ENCODE results near the gene DDX10. TPM values are rescaled to one million over a fixed set of nuclear protein-coding genes. Genes with fewer than 3 reads are reported as not detected.

The DDX10 gene
- total RNA-seq, 4 donors from 2014 or later = 5.5 to 25.0 (median 17.5) TPM

DNA sequence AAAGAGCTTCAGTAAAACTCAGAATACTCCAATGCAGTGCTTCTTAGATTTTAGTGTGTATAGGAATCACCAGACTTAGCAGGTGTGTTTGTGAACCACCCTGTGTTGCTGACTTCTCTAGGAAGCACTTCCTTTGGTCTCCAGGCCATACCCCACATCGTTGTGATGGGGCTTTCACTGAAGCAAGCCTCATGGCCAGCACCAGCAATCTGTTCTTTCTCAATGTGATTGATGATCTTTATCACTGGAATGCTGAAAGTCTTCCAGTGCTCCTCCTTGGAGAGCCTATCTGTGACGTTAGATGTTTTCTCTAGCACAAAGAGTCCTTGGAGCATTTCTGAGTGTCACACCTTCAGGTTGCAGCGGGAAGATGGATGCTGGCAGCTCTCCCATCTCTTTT is 280.5 kb downstream of the DDX10 start:
- H3K9me3 ChIP-seq = no peaks in the 10 kb centered on the region
- DNase-seq = no peak
- H3K36me3 ChIP-seq = peaks cover 0 to 19% (median 0%) of the 10 kb centered on the region in 3 donors
- no peaks in the 10 kb centered on the region for H3K27me3 ChIP-seq
- H3K4me3 ChIP-seq = no peak overlapping the region
- WGBS, 2 donors = 47 to 65% methylated on average over 3 of the region's 3 CpGs
- no peak for TF ChIP-seq CTCF (IDR thresholded peaks at IDR 0.05)
- no peak for TF ChIP-seq POLR2A (IDR thresholded peaks at IDR 0.05)
- intact Hi-C loops (cut with DNase I) = no loop called here
- peaks cover 0 to 8% (median 0%) of the 10 kb centered on the region in 3 donors for H3K4me1 ChIP-seq
- no peak overlapping the region for H3K27ac ChIP-seq

- Histone ChIP-seq H3K27ac (no peak overlapping the region), H3K4me3 (no peak overlapping the region), H3K27me3 (no peaks in the 10 kb centered on the region), H3K36me3 (no peaks in the 10 kb centered on the region), H3K9me3 (no peaks in the 10 kb centered on the region), H3K4me1 (peaks cover 0 to 8% (median 0%) of the 10 kb centered on the region in 3 donors)
- WGBS, 2 donors = 62 to 80% methylated on average over 7 of the region's 7 CpGs
- intact Hi-C loops (cut with DNase I) = no loop called here
- no peak for DNase-seq
- TF ChIP-seq POLR2A (IDR thresholded peaks at IDR 0.05) (no peak), CTCF (IDR thresholded peaks at IDR 0.05) (no peak)
Observed at GRCh38 chr11:108947654-108948570, 283.0 kb downstream of the DDX10 start.

GRCh38 chr11:108958368-108959104 is 293.7 kb downstream of the DDX10 start:
- H3K4me1 ChIP-seq = peaks cover 0 to 18% (median 0%) of the 10 kb centered on the region in 3 donors
- H3K9me3 ChIP-seq = no peaks in the 10 kb centered on the region
- H3K27me3 ChIP-seq = no peaks in the 10 kb centered on the region
- DNase-seq = no peak
- TF ChIP-seq POLR2A (IDR thresholded peaks at IDR 0.05) (no peak), CTCF (IDR thresholded peaks at IDR 0.05) (no peak)
- intact Hi-C loops (cut with DNase I) = no loop called here
- WGBS, 2 donors = 80 to 81% methylated on average over 7 of the region's 7 CpGs
- H3K36me3 ChIP-seq = no peaks in the 10 kb centered on the region
- H3K4me3 ChIP-seq = no peak overlapping the region
- no peak overlapping the region for H3K27ac ChIP-seq

- intact Hi-C loops (cut with DNase I) = no loop called here
- no peak for TF ChIP-seq CTCF (IDR thresholded peaks at IDR 0.05)
- TF ChIP-seq POLR2A (IDR thresholded peaks at IDR 0.05) = no peak
- DNase-seq = no peak
- H3K27ac ChIP-seq = no peak overlapping the region
- H3K4me3 ChIP-seq = no peak overlapping the region
- WGBS, 2 donors = 63 to 70% methylated on average over 4 of the region's 4 CpGs
- H3K9me3 ChIP-seq = no peaks in the 10 kb centered on the region
- no peaks in the 10 kb centered on the region for H3K27me3 ChIP-seq
- no peaks in the 10 kb centered on the region for H3K36me3 ChIP-seq
- H3K4me1 ChIP-seq = peaks cover 0 to 18% (median 0%) of the 10 kb centered on the region in 3 donors
Observed at GRCh38 chr11:108959105-108959761, 294.4 kb downstream of the DDX10 start.

Measured in esophagus squamous epithelium (tissue), 5 donors.